ENCODE measurements around the gene TGDS. TPM values are rescaled to one million over a fixed set of nuclear protein-coding genes. Genes with fewer than 3 reads are reported as not detected.

The TGDS gene
- total RNA-seq, 2 donors from 2014 or later = 7.4 to 7.6 TPM

- DNase-seq (ENCODE audit: low spot score) = no peak
- intact Hi-C loops (cut with DNase I) = loop anchor here in 1 of 2 donors (5.0 kb wide), 1 partner anchor 525 kb away; no protein-coding TSS in a partner anchor
Observed at GRCh38 chr13:94607056-94607455, 11.1 kb upstream of the TGDS start.

GRCh38 chr13:94602467-94602866 is 6.5 kb upstream of the TGDS start:
- intact Hi-C loops (cut with DNase I) = no loop called here
- DNase-seq (ENCODE audit: low spot score) = no peak

- intact Hi-C loops (cut with DNase I) = no loop called here
Observed at GRCh38 chr13:94601446-94602431, 5.8 kb upstream of the TGDS start, which contains the start of gene GPR180. GPR180 (plus strand) TSS chr13:94601857; CDS start chr13:94601928, 71 bp downstream.

GRCh38 chr13:94599877-94600276 is 3.9 kb upstream of the TGDS start:
- no peak for DNase-seq (ENCODE audit: low spot score)
- intact Hi-C loops (cut with DNase I) = no loop called here

More at GRCh38 chr13:94601446-94602431, 5.8 kb upstream of the TGDS start, which contains the start of gene GPR180:
- peak; percentile 98 for DNase-seq (ENCODE audit: low spot score)

- DNase-seq (ENCODE audit: low spot score) = no peak
- intact Hi-C loops (cut with DNase I) = no loop called here
Observed at GRCh38 chr13:94598281-94598680, 2.3 kb upstream of the TGDS start.

- intact Hi-C loops (cut with DNase I) = no loop called here
- DNase-seq (ENCODE audit: low spot score) = no peak
Observed at GRCh38 chr13:94596575-94596971, 621 bp upstream of the TGDS start.

- no peak for DNase-seq (ENCODE audit: low spot score)
- intact Hi-C loops (cut with DNase I) = no loop called here
Observed at GRCh38 chr13:94595001-94595949, 677 bp downstream of the TGDS start.

GRCh38 chr13:94590744-94591143 is 5.2 kb downstream of the TGDS start:
- intact Hi-C loops (cut with DNase I) = no loop called here
- DNase-seq (ENCODE audit: low spot score) = no peak

GRCh38 chr13:94588541-94588940 is 7.4 kb downstream of the TGDS start:
- intact Hi-C loops (cut with DNase I) = no loop called here
- no peak for DNase-seq (ENCODE audit: low spot score)

GRCh38 chr13:94586371-94586770 is 9.6 kb downstream of the TGDS start:
- DNase-seq (ENCODE audit: low spot score) = no peak

GRCh38 chr13:94585543-94586101 is 10.3 kb downstream of the TGDS start:
- DNase-seq (ENCODE audit: low spot score) = no peak
- intact Hi-C loops (cut with DNase I) = no loop called here

More at GRCh38 chr13:94586371-94586770, 9.6 kb downstream of the TGDS start:
- intact Hi-C loops (cut with DNase I) = no loop called here

GRCh38 chr13:94583926-94584325 is 12.0 kb downstream of the TGDS start:
- DNase-seq (ENCODE audit: low spot score) = no peak
- intact Hi-C loops (cut with DNase I) = no loop called here

- no peak for DNase-seq (ENCODE audit: low spot score)
- intact Hi-C loops (cut with DNase I) = no loop called here
Observed at GRCh38 chr13:94579063-94579462, 16.9 kb downstream of the TGDS start.

GRCh38 chr13:94569615-94570014 is 26.3 kb downstream of the TGDS start:
- DNase-seq (ENCODE audit: low spot score) = no peak
- intact Hi-C loops (cut with DNase I) = no loop called here

- intact Hi-C loops (cut with DNase I) = no loop called here
- no peak for DNase-seq (ENCODE audit: low spot score)
Observed at GRCh38 chr13:94568443-94568842, 27.5 kb downstream of the TGDS start.

- intact Hi-C loops (cut with DNase I) = no loop called here
- no peak for DNase-seq (ENCODE audit: low spot score)
Observed at GRCh38 chr13:94567581-94567980, 28.4 kb downstream of the TGDS start.

GRCh38 chr13:94561126-94561525 is 34.8 kb downstream of the TGDS start:
- DNase-seq (ENCODE audit: low spot score) = no peak
- intact Hi-C loops (cut with DNase I) = loop anchor here in 1 of 2 donors (5.0 kb wide), 1 partner anchor 291 kb away; no protein-coding TSS in a partner anchor

- intact Hi-C loops (cut with DNase I) = loop anchor here in 1 of 2 donors (5.0 kb wide), 1 partner anchor 292 kb away; no protein-coding TSS in a partner anchor
Observed at GRCh38 chr13:94560116-94560515, 35.8 kb downstream of the TGDS start.

GRCh38 chr13:94559222-94559795 is 36.6 kb downstream of the TGDS start:
- intact Hi-C loops (cut with DNase I) = no loop called here
- no peak for DNase-seq (ENCODE audit: low spot score)

More at GRCh38 chr13:94560116-94560515, 35.8 kb downstream of the TGDS start:
- no peak for DNase-seq (ENCODE audit: low spot score)

Measured in posterior vena cava (tissue), 2 donors.